Measurements from ENCODE around the gene GGA2.
A peak's percentile ranks its signal among the peaks of the same experiment; 100 is the strongest.

Gene GGA2

DNA sequence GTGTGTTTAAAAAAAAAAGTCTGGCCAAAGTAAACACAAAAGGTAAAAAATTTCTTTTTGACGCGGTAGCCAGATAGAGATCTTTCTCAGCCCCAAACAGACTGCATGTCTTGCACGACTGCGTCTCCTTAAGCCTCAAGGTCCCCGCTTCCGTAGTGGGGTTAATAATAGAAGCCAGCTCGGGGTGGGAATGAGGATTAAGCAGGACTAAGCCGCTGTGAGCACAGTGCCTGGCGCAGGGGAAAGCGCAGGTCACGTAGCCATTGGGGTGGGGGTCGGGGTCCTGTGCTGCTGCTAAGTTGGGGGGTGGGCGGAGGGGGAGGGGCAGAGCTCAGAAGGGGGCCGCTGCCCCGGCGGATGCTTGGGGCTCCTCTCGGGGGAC lies 521 bp downstream of the GGA2 start:
- no peaks in the 10 kb centered on the region for H3K27me3 ChIP-seq (replicated peaks)
- peak overlapping the region; percentile 68 for H3K4me3 ChIP-seq (ENCODE audit: low read depth, low read length)
- TF ChIP-seq, protein P1, sequence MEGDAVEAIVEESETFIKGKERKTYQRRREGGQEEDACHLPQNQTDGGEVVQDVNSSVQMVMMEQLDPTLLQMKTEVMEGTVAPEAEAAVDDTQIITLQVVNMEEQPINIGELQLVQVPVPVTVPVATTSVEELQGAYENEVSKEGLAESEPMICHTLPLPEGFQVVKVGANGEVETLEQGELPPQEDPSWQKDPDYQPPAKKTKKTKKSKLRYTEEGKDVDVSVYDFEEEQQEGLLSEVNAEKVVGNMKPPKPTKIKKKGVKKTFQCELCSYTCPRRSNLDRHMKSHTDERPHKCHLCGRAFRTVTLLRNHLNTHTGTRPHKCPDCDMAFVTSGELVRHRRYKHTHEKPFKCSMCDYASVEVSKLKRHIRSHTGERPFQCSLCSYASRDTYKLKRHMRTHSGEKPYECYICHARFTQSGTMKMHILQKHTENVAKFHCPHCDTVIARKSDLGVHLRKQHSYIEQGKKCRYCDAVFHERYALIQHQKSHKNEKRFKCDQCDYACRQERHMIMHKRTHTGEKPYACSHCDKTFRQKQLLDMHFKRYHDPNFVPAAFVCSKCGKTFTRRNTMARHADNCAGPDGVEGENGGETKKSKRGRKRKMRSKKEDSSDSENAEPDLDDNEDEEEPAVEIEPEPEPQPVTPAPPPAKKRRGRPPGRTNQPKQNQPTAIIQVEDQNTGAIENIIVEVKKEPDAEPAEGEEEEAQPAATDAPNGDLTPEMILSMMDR (IDR thresholded peaks at IDR 0.05; ENCODE audit: low read depth, low read length, missing control alignments): no peak
- H3K36me3 ChIP-seq (replicated peaks): no peaks in the 10 kb centered on the region
- in situ Hi-C loops (cut with HindIII; ENCODE audit: low pct_ligation_motif_present, low sequenced_read_pairs): no loop called here
- H3K27ac ChIP-seq: peak overlapping the region; percentile 3
- DNase-seq: peak; percentile 11

DNA sequence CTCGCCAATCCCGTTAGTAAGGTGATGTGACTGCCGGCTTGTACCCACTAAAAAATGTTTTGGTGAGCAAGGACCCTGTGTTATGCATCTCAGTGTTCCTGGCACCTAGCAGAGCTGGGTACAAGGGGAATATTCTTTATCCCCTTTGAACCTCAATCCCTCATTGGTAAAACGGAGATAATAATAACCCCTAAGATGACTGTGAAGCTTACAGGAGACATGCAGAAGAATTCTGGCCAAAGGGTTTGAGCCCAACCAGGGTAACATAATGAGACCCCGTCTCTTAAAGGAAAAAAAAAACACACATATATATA lies 896 bp downstream of the GGA2 start:
- no peaks in the 10 kb centered on the region for H3K27me3 ChIP-seq (replicated peaks)
- in situ Hi-C loops (cut with HindIII; ENCODE audit: low pct_ligation_motif_present, low sequenced_read_pairs): no loop called here
- TF ChIP-seq, protein P1 (IDR thresholded peaks at IDR 0.05; ENCODE audit: low read depth, low read length, missing control alignments): no peak
- DNase-seq: no peak
- H3K27ac ChIP-seq: no peak overlapping the region
- H3K36me3 ChIP-seq (replicated peaks): no peaks in the 10 kb centered on the region
- H3K4me3 ChIP-seq (ENCODE audit: low read depth, low read length): peak overlapping the region; percentile 68

DNA sequence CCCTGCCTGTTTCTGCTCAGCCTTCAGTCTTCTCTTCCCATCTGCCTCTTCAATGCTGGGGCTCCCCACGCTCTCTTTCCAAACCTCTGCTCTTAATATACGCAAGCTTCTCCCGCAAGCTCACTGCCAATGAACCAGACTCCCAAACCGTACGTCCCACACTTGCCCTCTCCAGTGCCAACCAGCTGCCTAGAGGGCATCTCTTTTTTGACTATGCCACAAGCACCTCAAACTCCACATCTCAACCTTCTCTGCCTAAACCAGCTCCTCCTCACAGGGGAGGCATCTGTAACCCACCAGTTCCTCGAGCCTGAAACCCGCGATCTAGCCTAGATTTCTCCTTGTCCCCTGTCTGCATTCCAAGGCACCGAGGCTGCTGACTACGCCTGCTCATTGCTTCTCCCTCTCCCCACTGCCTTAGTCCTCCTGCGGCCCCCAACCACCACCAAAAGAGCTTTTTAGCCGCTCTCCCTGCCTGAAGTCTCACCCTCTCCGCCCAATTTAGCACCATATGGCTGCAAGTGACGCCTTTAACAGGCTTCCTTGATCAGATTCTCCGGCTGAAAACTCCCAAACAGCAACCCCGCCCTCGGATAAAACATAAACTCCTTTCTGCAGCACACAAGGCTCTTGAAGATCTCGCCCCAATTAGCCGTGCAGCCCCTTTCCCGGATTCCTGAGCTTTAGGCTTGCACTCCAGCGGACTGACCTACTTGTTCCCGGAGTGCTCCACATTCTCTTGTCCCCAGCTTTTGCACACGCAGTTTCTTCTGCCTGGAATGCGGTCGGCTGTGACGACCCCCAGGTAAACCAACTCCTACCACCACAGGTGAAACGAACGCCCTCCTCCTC lies 1.5 kb downstream of the GGA2 start:
- Histone ChIP-seq H3K27ac (no peak overlapping the region), H3K4me3 (ENCODE audit: low read depth, low read length) (peak overlapping the region; percentile 68), H3K27me3 (replicated peaks) (no peaks in the 10 kb centered on the region), H3K36me3 (replicated peaks) (no peaks in the 10 kb centered on the region)
- in situ Hi-C loops (cut with HindIII; ENCODE audit: low pct_ligation_motif_present, low sequenced_read_pairs): no loop called here
- TF ChIP-seq, protein P1 (IDR thresholded peaks at IDR 0.05; ENCODE audit: low read depth, low read length, missing control alignments): no peak
- DNase-seq: peak; percentile 20

DNA sequence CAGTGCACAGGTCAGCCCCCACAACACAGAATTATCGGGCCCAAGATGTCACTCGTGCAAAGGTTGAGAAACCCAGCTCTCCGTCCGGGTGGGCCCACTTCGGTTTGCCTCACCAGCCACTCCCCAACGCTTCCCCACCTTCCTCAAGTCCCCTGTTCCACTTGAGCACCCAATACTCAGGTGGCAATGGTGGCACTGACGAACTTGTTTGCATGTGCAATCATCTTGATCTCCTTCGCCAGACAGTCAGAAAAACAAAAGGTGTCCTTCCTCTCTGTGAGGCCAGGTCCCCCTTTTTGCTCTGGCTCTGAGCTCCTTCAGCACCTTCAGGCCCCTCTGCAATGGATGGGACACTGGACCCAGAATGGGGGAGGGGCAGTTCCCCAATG lies 3.7 kb downstream of the GGA2 start:
- Histone ChIP-seq H3K27ac (no peak overlapping the region), H3K4me3 (ENCODE audit: low read depth, low read length) (no peak overlapping the region), H3K27me3 (replicated peaks) (no peaks in the 10 kb centered on the region), H3K36me3 (replicated peaks) (no peaks in the 10 kb centered on the region)
- TF ChIP-seq, protein P1 (IDR thresholded peaks at IDR 0.05; ENCODE audit: low read depth, low read length, missing control alignments): no peak
- in situ Hi-C loops (cut with HindIII; ENCODE audit: low pct_ligation_motif_present, low sequenced_read_pairs): no loop called here
- no peak for DNase-seq

DNA sequence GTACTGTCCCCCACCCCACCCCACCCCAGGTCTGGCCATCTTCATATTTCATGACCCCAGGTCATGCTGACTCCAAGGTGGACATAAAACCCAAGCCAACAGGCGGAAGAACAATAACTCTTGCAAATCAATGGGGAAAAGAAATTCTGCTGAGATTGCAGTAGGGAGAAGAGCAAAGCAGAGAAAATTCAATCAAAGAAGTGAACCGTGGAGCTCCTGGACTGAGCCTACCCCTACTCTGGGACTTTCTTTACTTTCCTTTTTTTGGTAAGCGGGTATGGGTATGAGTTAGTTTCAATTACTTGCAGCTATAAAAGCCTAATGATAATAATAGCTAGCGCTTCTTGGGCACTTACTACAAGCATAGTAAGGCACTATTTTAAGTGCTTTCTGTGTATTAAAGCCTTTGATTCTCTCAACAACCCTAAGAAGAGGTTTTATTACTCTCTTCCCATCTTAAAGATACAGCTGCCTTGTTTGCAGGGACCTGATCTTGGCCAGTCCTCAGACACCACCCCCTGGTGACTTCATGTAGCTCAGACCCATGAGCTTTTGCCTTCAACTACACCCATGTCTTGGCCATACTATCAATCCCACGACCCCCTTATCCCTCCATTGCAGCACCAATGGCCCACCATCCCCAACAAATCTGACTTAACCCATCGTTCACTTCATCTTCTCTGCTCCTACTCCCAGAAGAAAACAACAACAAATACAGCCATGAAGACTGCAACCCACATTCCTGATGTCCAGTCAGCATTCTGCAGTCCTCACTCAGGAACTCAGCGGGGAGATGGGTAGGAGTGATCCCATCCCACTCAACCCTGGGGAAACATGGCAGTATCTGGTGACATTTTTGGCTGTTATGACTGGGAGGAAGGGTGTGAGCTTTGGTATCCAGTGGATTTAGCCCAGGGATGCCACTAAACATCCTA lies 4.4 kb downstream of the GGA2 start:
- Histone ChIP-seq H3K27me3 (replicated peaks) (no peaks in the 10 kb centered on the region), H3K27ac (no peak overlapping the region), H3K4me3 (ENCODE audit: low read depth, low read length) (no peak overlapping the region), H3K36me3 (replicated peaks) (no peaks in the 10 kb centered on the region)
- in situ Hi-C loops (cut with HindIII; ENCODE audit: low pct_ligation_motif_present, low sequenced_read_pairs): no loop called here
- DNase-seq: peak; percentile 20
- TF ChIP-seq, protein P1 (IDR thresholded peaks at IDR 0.05; ENCODE audit: low read depth, low read length, missing control alignments): peak; percentile 13

All from brain microvascular endothelial cell (primary cell).